Left lobe of liver (tissue), 2 donors: Measurements from ENCODE around the gene COX19. TPM values are rescaled to one million over a fixed set of nuclear protein-coding genes. Genes with fewer than 3 reads are reported as not detected.

ENCODE experiments used
- ATAC-seq: fragments of 200-7000 bp; cut with Tn5 transposase; one replicate; pipeline ENCODE4 v1.9.1; 2020; ENCODE audit warnings: mild to moderate bottlenecking, moderate library complexity
- DNase-seq: peaks from one replicate; pipeline ENCODE4 v3.0.0-alpha.2; 2020; ENCODE audit warnings: low spot score
- total RNA-seq: library from RNA; stranded (reverse); gene quantifications from one replicate; pipeline ENCODE4 v1.2.1, GENCODE V29; 2021
- donor health status: DM: no; HTN: no; CAD: no; lungs with moderate emphysema.
- donor health status: DM: no; HTN: yes; CAD: no.

The COX19 gene, protein sequence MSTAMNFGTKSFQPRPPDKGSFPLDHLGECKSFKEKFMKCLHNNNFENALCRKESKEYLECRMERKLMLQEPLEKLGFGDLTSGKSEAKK
- 5.2 TPM for total RNA-seq

DNA sequence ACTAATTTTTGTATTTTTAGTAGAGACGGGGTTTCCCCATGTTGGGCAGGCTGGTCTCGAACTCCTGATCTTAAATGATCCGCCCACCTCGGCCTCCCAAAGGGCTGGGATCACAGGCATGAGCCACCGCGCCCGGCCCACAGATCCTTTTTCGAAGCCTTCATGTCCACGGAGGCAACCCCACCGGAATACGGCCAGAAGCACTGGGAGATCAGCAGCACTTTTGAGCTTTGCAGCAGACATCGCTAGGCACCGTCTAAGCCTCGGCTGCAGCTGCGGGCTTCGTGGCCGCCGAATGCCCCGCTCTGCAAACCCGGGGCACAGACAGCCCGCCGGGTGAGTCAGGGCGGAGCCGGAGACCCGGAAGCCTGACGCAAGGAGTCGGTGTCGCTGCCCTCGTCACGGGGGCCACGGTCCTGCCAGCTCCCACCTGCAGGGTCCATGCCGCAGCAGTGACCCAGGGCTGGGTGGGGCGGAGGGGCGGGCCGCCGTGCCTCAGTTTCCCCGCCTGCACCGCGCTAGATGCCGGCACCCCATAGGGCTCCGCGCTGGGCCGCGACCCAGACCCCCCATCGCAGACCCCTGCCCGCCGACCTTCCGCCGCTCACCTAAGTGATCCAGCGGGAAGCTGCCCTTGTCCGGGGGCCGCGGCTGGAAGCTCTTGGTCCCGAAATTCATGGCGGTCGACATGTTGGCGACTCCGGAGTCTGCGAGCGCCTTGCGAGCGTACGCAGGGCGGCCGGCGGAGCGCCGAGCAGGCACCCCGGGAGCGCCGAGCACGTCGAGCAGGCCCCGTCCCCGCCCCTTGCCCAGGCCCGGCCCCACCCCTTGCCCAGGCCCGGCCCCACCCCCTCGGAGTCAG lies at the start of gene COX19:
COX19 (minus strand) TSS at position 730 of the 862 bp plus-strand sequence; CDS start at position 690, 40 bp downstream.
- DNase-seq (peak; percentile 91), ATAC-seq (peak; percentile 86)

DNA sequence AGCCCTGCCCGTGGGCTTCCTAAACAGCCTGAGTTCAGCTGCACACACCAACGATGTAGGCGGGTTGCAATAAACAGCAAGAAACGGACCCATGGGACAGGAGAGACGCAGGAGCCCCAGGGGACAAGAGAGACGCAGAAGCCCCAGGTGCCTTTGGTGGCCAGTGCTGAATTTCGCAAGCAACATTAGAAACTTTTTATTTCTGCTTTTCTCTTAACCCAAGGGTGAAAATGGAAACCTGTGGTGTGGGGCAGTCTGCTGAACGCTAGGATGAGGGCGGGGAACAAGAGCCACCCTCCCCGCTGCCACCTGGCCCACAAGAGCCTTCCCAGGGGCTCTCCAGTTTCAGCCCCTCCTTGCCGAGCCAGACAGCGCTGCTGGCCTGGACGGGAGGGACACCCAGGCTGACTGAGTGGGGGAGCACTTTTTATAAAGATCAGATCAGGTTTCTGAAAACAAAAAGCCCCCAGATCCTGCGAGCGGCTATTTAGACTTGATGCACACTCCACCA lies 49.0 kb upstream of the COX19 start:
- DNase-seq (no peak), ATAC-seq (no peak)

DNA sequence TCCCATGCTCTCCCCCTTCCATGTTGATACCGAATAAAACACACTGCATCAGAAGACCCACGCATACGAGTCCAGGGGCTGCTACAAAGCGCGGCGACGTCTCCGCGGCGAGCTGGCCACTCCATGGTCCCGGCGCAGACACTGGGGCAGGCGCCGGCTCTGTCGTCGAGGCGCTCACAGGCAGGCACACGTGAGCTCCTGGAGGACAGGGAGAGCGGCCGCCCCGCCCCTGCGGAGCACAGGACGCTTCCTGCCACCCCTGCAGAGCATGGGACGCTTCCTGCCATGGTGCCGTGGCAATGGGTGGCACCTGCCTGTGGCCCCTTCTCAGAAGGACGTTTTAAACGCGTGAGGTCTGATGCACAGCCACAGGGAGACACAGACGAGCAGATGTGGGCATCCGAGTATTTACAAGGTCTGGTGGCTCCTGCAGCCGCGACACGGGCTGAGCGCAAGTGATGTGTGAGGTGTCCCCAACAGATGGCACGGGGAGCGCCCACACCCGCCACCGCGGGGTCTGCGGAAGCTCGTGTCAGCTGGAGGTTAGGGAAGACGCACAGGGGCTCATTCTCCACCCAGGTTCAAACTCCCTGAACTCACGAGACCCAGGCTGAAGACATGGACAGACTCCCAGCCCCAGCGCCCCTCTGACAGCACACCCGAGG lies 47.6 kb upstream of the COX19 start:
- ATAC-seq (no peak), DNase-seq (no peak)

DNA sequence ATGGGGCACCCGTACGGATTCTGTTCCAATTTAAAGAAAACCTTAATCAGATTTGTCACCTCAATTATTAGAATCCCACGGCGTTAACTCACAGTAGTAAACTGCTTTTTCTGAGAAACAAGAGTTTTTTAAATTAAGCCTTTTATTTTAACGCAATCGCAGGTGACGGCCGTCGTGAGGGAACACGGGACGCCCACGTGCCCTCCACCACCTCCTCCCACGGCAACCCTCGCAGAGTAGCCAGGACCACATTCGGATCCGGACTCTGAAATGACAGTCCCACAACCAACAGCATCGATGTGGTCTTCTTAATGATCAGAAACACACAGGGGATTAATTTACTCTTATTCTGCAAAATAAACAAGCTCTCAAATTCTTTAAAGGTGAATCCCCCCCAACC lies 47.0 kb upstream of the COX19 start:
- DNase-seq (no peak), ATAC-seq (no peak)

DNA sequence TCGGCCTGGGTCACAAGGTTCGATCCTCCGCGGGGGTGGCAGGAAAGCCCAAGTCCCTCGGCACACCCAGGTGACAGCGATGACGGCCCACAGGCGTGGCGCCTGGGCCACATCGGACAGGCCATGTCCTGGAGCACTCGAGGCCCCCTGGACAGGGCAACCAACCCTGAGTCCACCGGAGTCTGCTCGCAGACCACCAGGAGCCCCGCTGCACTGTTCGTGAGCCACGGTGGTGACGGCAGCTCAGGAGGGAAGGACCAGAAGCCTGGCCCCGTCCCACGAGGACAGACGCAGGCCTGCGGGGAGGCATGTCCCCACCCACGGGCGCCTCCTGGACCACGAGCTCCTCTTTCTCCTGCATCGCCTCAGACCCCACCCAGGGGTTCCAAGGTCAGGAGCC lies 46.6 kb upstream of the COX19 start:
- DNase-seq (no peak), ATAC-seq (no peak)

DNA sequence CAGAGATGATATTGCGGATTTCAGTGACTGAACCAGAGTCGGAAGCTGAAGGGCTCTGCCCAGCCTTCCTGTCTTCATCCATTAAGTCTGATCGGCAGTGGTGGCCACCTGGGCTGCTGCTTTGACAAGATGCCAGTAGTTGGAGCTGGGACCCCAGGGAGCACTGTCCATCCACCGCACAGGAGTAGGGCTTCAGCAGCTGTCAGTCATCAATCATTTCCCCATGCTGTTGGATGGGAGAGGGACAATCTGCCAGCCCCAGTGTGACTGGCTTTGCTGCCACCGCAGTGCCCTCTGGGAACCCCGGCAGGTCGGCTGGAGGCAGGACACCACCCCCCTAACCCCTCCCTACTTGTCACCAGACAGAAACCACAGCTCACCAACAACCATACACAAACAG lies 46.0 kb upstream of the COX19 start:
- ATAC-seq (no peak), DNase-seq (no peak)

DNA sequence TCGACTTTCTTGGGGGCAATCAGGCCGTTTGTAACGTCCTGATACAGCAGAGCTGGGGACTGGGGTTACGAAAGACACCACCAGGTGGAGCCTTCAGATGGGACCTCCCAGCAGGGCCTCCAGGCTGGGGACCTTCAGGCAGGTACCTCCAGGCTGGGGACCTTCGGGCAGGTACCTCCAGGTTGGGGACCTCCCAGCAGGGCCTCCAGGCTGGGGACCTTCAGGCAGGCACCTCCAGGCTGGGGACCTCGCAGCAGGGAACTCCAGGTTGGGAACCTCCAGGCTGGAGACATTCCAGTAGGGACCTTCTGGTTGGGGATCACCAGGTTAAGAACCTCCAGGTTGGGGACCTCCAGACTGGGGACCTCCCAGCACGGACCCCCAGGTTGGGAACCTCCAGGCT lies 45.5 kb upstream of the COX19 start:
- ATAC-seq = peak; percentile 60
- DNase-seq = no peak

DNA sequence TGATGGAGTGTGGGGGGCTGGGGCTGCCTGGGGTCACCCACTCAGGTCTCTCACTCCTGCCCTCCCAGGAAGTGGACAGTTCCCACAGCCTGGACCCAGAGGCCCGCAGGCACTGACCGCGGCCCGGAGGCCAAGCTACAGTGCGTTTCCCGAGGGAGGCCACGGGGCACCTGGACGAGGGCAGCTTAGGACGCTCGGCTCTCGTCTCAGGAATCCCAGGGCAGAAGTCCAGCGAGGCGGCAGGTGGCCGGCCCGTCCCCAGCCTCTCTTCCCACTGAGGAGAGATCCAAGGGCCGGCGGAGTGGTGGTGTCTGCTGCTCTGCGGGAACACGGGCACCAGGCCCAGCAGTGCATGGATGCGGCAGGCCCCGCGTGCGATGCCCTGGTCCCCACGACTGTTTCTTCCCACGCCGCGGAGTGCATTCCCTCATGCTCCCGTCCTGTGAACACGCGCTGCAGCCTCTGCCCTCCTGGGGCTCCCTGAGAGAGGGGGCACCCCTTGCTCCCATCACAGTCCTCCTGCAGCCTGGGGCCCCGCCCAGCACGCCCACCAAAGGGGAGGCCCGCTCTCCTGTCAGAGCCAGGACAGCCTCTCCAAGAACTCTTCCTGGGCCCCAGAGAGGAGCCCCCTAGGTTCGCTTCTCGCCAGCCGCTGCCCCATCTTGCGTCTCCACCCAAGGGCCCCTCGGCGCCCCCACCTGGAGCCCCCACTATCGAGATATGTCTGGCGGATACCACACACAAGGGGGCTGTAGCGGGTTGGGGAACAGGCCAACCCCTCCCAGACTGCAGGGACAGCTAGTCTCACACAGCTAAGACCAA lies 44.7 kb upstream of the COX19 start:
- no peak for ATAC-seq
- DNase-seq = no peak

DNA sequence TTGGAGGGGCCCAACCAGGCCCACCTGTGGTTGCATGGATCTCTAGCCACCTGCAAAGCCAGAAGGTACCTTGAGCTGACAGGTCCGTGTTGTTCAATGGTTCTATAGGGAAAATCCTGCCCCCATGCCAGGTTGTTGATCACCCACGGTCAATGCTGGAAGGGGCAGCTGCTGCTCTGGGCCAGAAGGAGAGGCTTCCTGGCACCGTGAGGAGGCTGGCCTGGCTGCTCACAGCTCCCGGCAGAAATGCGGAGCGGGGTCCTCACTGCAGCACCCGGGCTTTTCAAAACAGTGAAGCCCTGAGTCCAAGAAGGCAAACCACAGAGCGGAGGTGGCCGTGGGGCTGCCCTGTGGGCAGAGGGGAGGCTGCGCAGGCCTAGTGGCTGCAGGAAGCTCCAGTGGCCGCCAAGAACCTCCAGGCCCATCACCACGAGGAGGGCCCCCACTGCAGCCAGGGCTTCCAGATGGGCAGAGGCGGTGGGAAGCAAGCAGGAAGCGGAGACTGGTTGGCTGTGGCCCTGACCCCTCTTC lies 44.0 kb upstream of the COX19 start:
- ATAC-seq = no peak
- no peak for DNase-seq

DNA sequence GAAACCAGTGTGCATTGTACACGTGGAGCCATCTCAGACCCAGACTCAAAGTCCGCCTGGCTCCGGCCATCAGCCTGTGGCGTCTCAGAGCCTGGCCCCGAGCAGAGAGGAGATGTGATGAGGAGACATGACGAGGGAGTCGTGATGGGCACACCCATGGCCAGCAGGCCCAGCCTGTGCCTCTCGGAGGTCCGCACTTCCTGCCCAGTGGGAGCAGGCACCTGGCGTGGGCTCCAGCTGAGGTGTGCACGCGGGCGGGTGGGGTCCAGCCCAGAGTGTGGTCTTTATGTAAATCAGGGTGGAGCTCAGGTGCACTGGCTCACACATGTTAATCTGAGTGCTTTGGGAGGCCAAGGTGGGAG lies 43.0 kb upstream of the COX19 start:
- peak; percentile 27 for ATAC-seq

DNA sequence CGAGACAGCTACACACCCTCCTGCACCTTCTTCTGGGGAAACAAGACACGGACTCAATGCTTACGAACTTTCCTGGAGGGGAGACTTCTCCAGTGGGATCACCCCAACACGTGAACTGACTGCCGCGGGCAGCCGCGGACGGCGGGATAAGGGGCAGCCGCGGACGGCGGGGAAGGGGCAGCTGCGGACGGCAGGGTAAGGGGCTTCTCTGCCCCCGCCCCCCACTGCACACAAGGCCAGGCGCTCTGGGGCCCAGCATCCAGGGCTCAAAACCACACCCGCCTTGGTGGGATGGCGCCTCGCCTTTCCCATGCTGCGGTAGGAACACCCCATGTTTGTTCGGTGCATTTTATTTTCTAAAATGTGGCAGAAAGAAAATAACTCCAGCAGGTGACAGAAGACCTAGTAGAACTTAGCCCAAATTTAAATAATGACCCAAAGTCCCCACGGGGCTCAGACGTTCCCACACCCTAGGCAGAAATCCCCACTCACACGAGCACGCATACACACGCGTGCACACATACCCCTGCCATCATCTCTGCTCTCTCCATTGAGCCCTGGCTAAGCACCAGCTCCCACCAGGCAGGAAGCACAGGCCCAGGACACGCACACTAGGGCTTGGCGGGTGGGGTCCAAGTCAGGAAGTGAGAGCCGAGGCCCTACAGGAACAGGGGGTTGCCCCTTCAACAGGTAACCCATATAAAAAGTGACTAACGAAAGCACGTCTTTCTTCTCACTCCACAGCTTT lies 42.4 kb upstream of the COX19 start:
- ATAC-seq (no peak), DNase-seq (no peak)

More for the DNA sequence above, 43.0 kb upstream of the COX19 start:
- DNase-seq = no peak

DNA sequence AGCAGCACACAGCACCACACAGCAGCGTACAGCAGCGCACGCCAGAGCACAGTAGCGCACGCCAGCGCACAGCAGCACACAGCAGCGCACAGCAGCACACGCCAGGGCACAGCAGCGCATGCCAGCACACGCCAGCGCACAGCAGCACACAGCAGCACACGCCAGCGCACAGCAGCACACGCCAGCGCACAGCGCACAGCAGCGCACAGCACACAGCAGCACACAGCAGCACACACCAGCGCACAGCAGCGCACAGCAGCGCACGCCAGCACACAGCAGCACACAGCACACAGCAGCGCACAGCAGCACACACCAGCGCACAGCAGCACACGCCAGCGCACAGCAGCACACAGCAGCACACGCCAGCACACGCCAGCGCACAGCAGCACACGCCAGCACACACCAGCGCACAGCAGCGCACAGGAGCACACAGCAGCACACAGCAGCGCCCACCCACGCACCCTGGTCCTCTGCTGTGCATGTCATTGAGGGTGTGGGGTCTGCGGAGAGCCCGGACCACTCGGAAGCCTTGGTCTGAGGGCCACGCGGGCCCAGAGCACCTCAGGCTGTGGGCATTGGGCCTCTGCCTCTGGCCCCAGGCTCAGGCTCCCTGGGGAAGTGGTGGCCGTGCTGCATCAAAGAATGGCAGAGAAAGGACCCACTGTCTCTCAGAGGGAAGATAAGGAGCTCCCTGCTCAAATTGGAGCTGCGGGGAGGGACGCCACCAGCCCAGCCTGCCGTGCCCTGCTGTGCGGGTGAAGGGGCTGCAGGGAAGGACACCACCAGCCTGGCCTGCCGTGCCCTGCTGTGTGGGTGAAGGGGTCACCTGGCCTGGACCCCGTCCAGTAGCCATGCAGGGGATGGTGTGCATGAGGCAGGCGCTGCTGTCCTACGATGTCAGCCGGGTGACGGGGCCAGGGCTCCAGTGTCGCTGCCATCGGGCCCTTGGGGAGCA lies 41.5 kb upstream of the COX19 start:
- ATAC-seq (no peak), DNase-seq (no peak)

DNA sequence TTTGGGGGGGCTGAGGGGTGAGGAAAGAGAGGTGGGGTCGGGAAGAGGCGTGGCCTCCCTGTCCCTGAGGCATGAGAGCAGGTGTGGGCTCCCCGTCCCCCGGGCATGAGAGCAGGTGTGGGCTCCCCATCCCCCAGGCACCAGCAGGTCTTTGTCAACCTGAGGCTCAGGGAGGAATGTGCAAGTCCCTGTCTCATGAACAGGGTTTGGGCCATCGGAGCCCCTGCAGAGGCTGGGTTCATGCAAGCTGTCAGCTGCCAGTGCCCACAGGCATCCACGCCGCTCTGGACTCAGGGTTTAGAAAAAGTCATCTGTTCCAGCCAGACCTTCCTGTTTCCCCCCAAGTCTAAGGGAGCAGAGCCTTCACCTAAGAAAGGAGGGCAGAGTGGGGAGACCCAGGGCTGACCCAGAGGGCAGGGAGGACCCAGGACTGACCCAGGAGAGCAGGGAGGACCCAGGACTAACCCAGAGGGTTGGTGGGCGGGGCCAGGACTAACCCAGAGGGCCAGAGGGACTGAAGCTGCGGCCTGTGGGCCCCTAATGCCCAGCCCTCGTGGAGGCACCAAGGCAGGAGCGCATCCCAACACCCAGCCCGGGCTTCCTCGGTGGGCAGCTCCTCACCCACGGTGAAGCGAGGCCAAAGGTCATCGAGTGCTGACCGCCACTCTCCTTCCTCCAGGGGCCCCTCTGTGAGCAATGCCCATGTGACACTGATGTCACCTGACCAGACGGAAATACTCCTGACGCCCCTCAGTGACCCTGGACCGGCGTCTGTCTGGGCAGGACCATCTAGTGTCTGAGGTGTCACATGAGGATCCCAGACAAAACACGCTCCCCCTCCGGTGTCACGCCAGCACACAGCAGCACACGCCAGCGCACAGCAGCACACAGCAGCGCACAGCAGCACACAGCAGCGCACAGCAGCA lies 40.1 kb upstream of the COX19 start:
- ATAC-seq = no peak
- no peak for DNase-seq

DNA sequence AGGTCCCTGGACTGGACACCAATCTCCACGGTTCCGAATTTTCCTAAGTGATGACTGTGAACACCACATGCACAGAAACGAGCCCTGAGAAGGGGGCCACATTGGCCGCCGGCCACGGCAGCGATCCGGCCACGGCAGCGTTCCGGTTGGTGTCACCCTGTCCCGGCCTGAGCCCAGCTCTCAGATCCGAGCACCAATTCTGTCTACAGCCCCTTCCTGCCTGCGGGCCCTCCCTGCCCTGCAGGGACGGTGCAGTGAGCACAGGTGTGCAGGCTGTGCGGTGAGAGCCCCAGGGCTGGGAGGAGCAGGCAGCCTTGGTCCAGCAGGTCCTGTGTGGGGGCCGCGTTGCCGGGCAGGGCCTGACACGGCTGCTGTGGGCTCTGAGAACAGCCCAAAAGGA lies 39.3 kb upstream of the COX19 start:
- no peak for ATAC-seq

DNA sequence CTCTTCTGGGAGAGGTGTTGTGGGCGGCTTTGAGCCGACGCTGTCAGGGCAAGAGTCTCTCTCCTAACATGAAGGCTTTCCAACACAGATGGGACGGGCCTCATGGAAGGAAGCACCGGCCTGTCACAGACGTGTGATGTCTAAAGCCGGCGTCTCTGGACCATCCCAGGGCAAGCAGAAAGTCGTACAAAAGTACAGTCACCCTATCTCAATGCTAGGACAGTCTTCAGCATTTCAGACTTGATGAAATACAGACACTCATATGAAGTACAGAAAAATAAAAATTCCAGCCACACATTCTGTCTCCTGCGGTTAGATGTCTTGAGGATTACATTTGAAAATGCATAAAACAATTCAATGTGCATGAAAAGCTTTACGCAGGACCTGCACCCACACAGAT lies 38.2 kb upstream of the COX19 start:
- DNase-seq = no peak
- no peak for ATAC-seq

More for the DNA sequence above, 39.3 kb upstream of the COX19 start:
- DNase-seq = no peak

DNA sequence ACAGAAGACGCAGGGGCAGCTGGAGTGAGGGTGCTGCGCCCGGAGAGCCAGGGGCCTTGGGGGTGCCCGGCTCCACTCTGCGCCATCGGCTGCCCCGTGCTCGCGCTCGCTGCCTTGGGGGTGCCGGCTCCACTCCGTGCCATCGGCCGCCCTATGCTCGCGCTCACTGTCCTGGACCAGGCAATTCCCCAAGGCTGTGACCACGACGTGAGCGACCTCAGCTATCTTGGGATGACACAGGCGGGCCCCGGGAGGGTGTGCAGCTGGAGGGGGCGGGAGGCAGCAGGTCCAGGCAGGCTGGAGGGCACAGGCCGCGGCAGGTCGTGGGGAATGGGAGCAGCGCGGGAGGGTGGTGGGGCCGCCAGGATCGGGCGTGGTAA lies 37.4 kb upstream of the COX19 start:
- DNase-seq = no peak
- ATAC-seq = no peak

DNA sequence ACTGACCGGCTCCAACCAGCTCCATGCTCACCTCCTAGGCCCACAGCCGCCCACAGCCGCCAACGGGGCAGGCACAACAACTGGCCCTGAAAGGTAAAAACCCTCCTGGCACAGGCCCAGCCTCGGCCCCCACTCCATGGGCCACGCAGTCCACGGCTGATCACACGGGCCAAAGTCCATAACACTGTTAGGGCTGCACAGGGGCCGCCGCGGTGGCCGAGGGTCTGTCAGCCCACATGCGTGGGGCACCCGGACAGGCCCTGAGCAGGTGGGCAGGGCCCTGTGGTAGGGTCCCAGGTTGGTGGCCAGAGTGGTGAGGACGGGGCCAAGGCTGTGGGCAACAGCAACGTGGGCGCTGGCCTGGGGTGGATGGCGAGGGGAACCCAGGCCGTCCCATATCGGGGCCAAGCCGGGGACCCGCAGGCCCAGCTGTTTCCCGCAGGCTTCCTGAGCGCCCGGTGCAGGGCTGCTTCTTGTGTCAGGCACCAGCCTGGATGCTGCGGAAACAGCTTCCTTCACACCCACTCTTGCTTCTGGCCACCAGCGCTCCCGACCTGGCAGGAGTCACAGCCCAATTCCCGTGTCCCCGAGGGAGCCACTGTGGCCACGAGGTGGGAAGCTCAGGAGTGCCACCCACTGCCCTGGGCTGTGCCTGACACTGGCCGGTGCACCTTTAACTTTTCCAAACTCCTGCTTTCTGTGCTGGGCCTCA lies 36.8 kb upstream of the COX19 start:
- ATAC-seq (peak; percentile 68), DNase-seq (no peak)
